ENCODE results near the gene RGS6. TPM values are rescaled to one million over a fixed set of nuclear protein-coding genes. Genes with fewer than 3 reads are reported as not detected.

The RGS6 gene
- total RNA-seq, 1 donor from 2014 or later, result 5.2 TPM

- Histone ChIP-seq H3K9me3 (ENCODE audit: control insufficient read depth in 3 of 3, low read length in 3 of 3) (no peaks in the 10 kb centered on the region), H3K4me3 (ENCODE audit: low read length in 3 of 3) (no peak overlapping the region), H3K36me3 (ENCODE audit: control insufficient read depth in 3 of 3, insufficient read depth in 3 of 3, low read length in 3 of 3) (no peaks in the 10 kb centered on the region), H3K27ac (ENCODE audit: low read depth, low read length) (no peak overlapping the region), H3K27me3 (ENCODE audit: control insufficient read depth in 3 of 3, insufficient read depth in 3 of 3, low read length in 3 of 3) (no peaks in the 10 kb centered on the region), H3K9ac (ENCODE audit: low read depth in 1 of 3, low read length in 3 of 3) (no peak overlapping the region), H3K4me1 (ENCODE audit: control insufficient read depth in 3 of 3, insufficient read depth in 3 of 3, low read length in 3 of 3) (peaks cover 9 to 13% (median 9%) of the 10 kb centered on the region in 3 donors)
Observed at GRCh38 chr14:72539661-72540315, 607.6 kb downstream of the RGS6 start.

- no peak overlapping the region for H3K4me3 ChIP-seq (ENCODE audit: low read length in 3 of 3)
- no peak overlapping the region for H3K9ac ChIP-seq (ENCODE audit: low read depth in 1 of 3, low read length in 3 of 3)
- H3K27ac ChIP-seq (ENCODE audit: low read depth, low read length), result no peak overlapping the region
- H3K4me1 ChIP-seq (ENCODE audit: control insufficient read depth in 3 of 3, insufficient read depth in 3 of 3, low read length in 3 of 3), result peaks cover 20 to 24% (median 20%) of the 10 kb centered on the region in 3 donors
- no peaks in the 10 kb centered on the region for H3K27me3 ChIP-seq (ENCODE audit: control insufficient read depth in 3 of 3, insufficient read depth in 3 of 3, low read length in 3 of 3)
- H3K9me3 ChIP-seq (ENCODE audit: control insufficient read depth in 3 of 3, low read length in 3 of 3), result no peaks in the 10 kb centered on the region
- H3K36me3 ChIP-seq (ENCODE audit: control insufficient read depth in 3 of 3, insufficient read depth in 3 of 3, low read length in 3 of 3), result no peaks in the 10 kb centered on the region
Observed at GRCh38 chr14:72540836-72541235, 608.6 kb downstream of the RGS6 start.

GRCh38 chr14:72541546-72541945 is 609.3 kb downstream of the RGS6 start:
- Histone ChIP-seq H3K4me3 (ENCODE audit: low read length in 3 of 3) (no peak overlapping the region), H3K9ac (ENCODE audit: low read depth in 1 of 3, low read length in 3 of 3) (no peak overlapping the region), H3K4me1 (ENCODE audit: control insufficient read depth in 3 of 3, insufficient read depth in 3 of 3, low read length in 3 of 3) (peaks cover 26 to 31% (median 26%) of the 10 kb centered on the region in 3 donors), H3K27ac (ENCODE audit: low read depth, low read length) (no peak overlapping the region), H3K27me3 (ENCODE audit: control insufficient read depth in 3 of 3, insufficient read depth in 3 of 3, low read length in 3 of 3) (no peaks in the 10 kb centered on the region), H3K9me3 (ENCODE audit: control insufficient read depth in 3 of 3, low read length in 3 of 3) (no peaks in the 10 kb centered on the region), H3K36me3 (ENCODE audit: control insufficient read depth in 3 of 3, insufficient read depth in 3 of 3, low read length in 3 of 3) (no peaks in the 10 kb centered on the region)

- H3K4me1 ChIP-seq (ENCODE audit: control insufficient read depth in 3 of 3, insufficient read depth in 3 of 3, low read length in 3 of 3), result peaks cover 31 to 36% (median 32%) of the 10 kb centered on the region in 3 donors
- no peak overlapping the region for H3K9ac ChIP-seq (ENCODE audit: low read depth in 1 of 3, low read length in 3 of 3)
Observed at GRCh38 chr14:72543341-72543740, 611.1 kb downstream of the RGS6 start.

GRCh38 chr14:72544615-72545387 is 612.6 kb downstream of the RGS6 start:
- H3K27ac ChIP-seq (ENCODE audit: low read depth, low read length), result no peak overlapping the region
- no peaks in the 10 kb centered on the region for H3K36me3 ChIP-seq (ENCODE audit: control insufficient read depth in 3 of 3, insufficient read depth in 3 of 3, low read length in 3 of 3)
- no peaks in the 10 kb centered on the region for H3K9me3 ChIP-seq (ENCODE audit: control insufficient read depth in 3 of 3, low read length in 3 of 3)
- H3K9ac ChIP-seq (ENCODE audit: low read depth in 1 of 3, low read length in 3 of 3), result peak overlapping the region in 2 of 3 donors; percentile 3 to 33
- H3K27me3 ChIP-seq (ENCODE audit: control insufficient read depth in 3 of 3, insufficient read depth in 3 of 3, low read length in 3 of 3), result peaks cover 0 to 3% (median 0%) of the 10 kb centered on the region in 3 donors
- H3K4me1 ChIP-seq (ENCODE audit: control insufficient read depth in 3 of 3, insufficient read depth in 3 of 3, low read length in 3 of 3), result peaks cover 38 to 43% (median 38%) of the 10 kb centered on the region in 3 donors
- no peak overlapping the region for H3K4me3 ChIP-seq (ENCODE audit: low read length in 3 of 3)

More at GRCh38 chr14:72543341-72543740, 611.1 kb downstream of the RGS6 start:
- Histone ChIP-seq H3K9me3 (ENCODE audit: control insufficient read depth in 3 of 3, low read length in 3 of 3) (no peaks in the 10 kb centered on the region), H3K27ac (ENCODE audit: low read depth, low read length) (no peak overlapping the region), H3K27me3 (ENCODE audit: control insufficient read depth in 3 of 3, insufficient read depth in 3 of 3, low read length in 3 of 3) (no peaks in the 10 kb centered on the region), H3K4me3 (ENCODE audit: low read length in 3 of 3) (no peak overlapping the region), H3K36me3 (ENCODE audit: control insufficient read depth in 3 of 3, insufficient read depth in 3 of 3, low read length in 3 of 3) (no peaks in the 10 kb centered on the region)

GRCh38 chr14:72545411-72546311 is 613.4 kb downstream of the RGS6 start:
- peaks cover 0 to 3% (median 0%) of the 10 kb centered on the region in 3 donors for H3K27me3 ChIP-seq (ENCODE audit: control insufficient read depth in 3 of 3, insufficient read depth in 3 of 3, low read length in 3 of 3)
- H3K27ac ChIP-seq (ENCODE audit: low read depth, low read length), result peak overlapping the region; percentile 67
- no peaks in the 10 kb centered on the region for H3K9me3 ChIP-seq (ENCODE audit: control insufficient read depth in 3 of 3, low read length in 3 of 3)
- no peak overlapping the region for H3K4me3 ChIP-seq (ENCODE audit: low read length in 3 of 3)
- no peaks in the 10 kb centered on the region for H3K36me3 ChIP-seq (ENCODE audit: control insufficient read depth in 3 of 3, insufficient read depth in 3 of 3, low read length in 3 of 3)
- peak overlapping the region in 2 of 3 donors; percentile 3 to 10 for H3K9ac ChIP-seq (ENCODE audit: low read depth in 1 of 3, low read length in 3 of 3)
- H3K4me1 ChIP-seq (ENCODE audit: control insufficient read depth in 3 of 3, insufficient read depth in 3 of 3, low read length in 3 of 3), result peaks cover 38 to 44% (median 38%) of the 10 kb centered on the region in 3 donors

- peak overlapping the region; percentile 67 for H3K27ac ChIP-seq (ENCODE audit: low read depth, low read length)
- H3K4me1 ChIP-seq (ENCODE audit: control insufficient read depth in 3 of 3, insufficient read depth in 3 of 3, low read length in 3 of 3), result peaks cover 38 to 44% (median 38%) of the 10 kb centered on the region in 3 donors
- no peaks in the 10 kb centered on the region for H3K36me3 ChIP-seq (ENCODE audit: control insufficient read depth in 3 of 3, insufficient read depth in 3 of 3, low read length in 3 of 3)
Observed at GRCh38 chr14:72546344-72547016, 614.3 kb downstream of the RGS6 start.

GRCh38 chr14:72547999-72548398 is 615.8 kb downstream of the RGS6 start:
- H3K9ac ChIP-seq (ENCODE audit: low read depth in 1 of 3, low read length in 3 of 3), result no peak overlapping the region
- H3K27me3 ChIP-seq (ENCODE audit: control insufficient read depth in 3 of 3, insufficient read depth in 3 of 3, low read length in 3 of 3), result peaks cover 0 to 5% (median 0%) of the 10 kb centered on the region in 3 donors
- no peak overlapping the region for H3K27ac ChIP-seq (ENCODE audit: low read depth, low read length)
- H3K36me3 ChIP-seq (ENCODE audit: control insufficient read depth in 3 of 3, insufficient read depth in 3 of 3, low read length in 3 of 3), result no peaks in the 10 kb centered on the region
- H3K9me3 ChIP-seq (ENCODE audit: control insufficient read depth in 3 of 3, low read length in 3 of 3), result no peaks in the 10 kb centered on the region
- no peak overlapping the region for H3K4me3 ChIP-seq (ENCODE audit: low read length in 3 of 3)
- H3K4me1 ChIP-seq (ENCODE audit: control insufficient read depth in 3 of 3, insufficient read depth in 3 of 3, low read length in 3 of 3), result peaks cover 38 to 45% (median 39%) of the 10 kb centered on the region in 3 donors

More at GRCh38 chr14:72546344-72547016, 614.3 kb downstream of the RGS6 start:
- H3K9ac ChIP-seq (ENCODE audit: low read depth in 1 of 3, low read length in 3 of 3), result peak overlapping the region; percentile 32 to 45 (median 40)
- H3K9me3 ChIP-seq (ENCODE audit: control insufficient read depth in 3 of 3, low read length in 3 of 3), result no peaks in the 10 kb centered on the region
- H3K4me3 ChIP-seq (ENCODE audit: low read length in 3 of 3), result peak overlapping the region in 2 of 3 donors; percentile 29 to 37
- peaks cover 0 to 5% (median 0%) of the 10 kb centered on the region in 3 donors for H3K27me3 ChIP-seq (ENCODE audit: control insufficient read depth in 3 of 3, insufficient read depth in 3 of 3, low read length in 3 of 3)

GRCh38 chr14:72549026-72549425 is 616.8 kb downstream of the RGS6 start:
- Histone ChIP-seq H3K9me3 (ENCODE audit: control insufficient read depth in 3 of 3, low read length in 3 of 3) (no peaks in the 10 kb centered on the region), H3K36me3 (ENCODE audit: control insufficient read depth in 3 of 3, insufficient read depth in 3 of 3, low read length in 3 of 3) (no peaks in the 10 kb centered on the region), H3K27me3 (ENCODE audit: control insufficient read depth in 3 of 3, insufficient read depth in 3 of 3, low read length in 3 of 3) (peaks cover 0 to 5% (median 0%) of the 10 kb centered on the region in 3 donors), H3K4me1 (ENCODE audit: control insufficient read depth in 3 of 3, insufficient read depth in 3 of 3, low read length in 3 of 3) (peaks cover 36 to 46% (median 41%) of the 10 kb centered on the region in 3 donors), H3K27ac (ENCODE audit: low read depth, low read length) (no peak overlapping the region), H3K9ac (ENCODE audit: low read depth in 1 of 3, low read length in 3 of 3) (peak overlapping the region in 1 of 3 donors; percentile 33), H3K4me3 (ENCODE audit: low read length in 3 of 3) (peak overlapping the region in 2 of 3 donors; percentile 2 to 25)

Data from skeletal muscle tissue (tissue), 4 donors.